Effector CD8-positive, alpha-beta T cell (primary cell): Measurements from ENCODE around the gene CHCHD3.
"Not testable (repeated sequence)": the region's sequence is repeated elsewhere in the genome, so short reads cannot be mapped to it uniquely, and the experiment has no call there.

Source experiments
- DNase-seq: peaks from one replicate; lab custom pipeline; 2025; lab: John Stamatoyannopoulos, UW

The CHCHD3 gene

GRCh38 chr7:132904209-132904608, 177.7 kb downstream of the CHCHD3 start:
- DNase-seq: no peak

GRCh38 chr7:132902294-132902693, 179.6 kb downstream of the CHCHD3 start:
- DNase-seq: not testable (repeated sequence)

GRCh38 chr7:132901241-132901640, 180.6 kb downstream of the CHCHD3 start:
- no peak for DNase-seq

- DNase-seq: no peak
Measured at GRCh38 chr7:132899833-132900232, 182.1 kb downstream of the CHCHD3 start.

GRCh38 chr7:132898641-132899175, 183.2 kb downstream of the CHCHD3 start:
- DNase-seq: not testable (repeated sequence)

- DNase-seq: no peak
Measured at GRCh38 chr7:132897093-132897687, 184.7 kb downstream of the CHCHD3 start.

- DNase-seq: no peak
Measured at GRCh38 chr7:132895231-132895630, 186.7 kb downstream of the CHCHD3 start.

GRCh38 chr7:132893560-132893959, 188.3 kb downstream of the CHCHD3 start:
- DNase-seq: no peak

GRCh38 chr7:132892744-132893143, 189.1 kb downstream of the CHCHD3 start:
- DNase-seq: not testable (repeated sequence)

- DNase-seq: no peak
Measured at GRCh38 chr7:132891554-132891953, 190.3 kb downstream of the CHCHD3 start.

GRCh38 chr7:132882714-132883428, 199.0 kb downstream of the CHCHD3 start:
- no peak for DNase-seq

- DNase-seq: no peak
Measured at GRCh38 chr7:132881317-132881716, 200.6 kb downstream of the CHCHD3 start.

- DNase-seq: no peak
Measured at GRCh38 chr7:132879579-132879978, 202.3 kb downstream of the CHCHD3 start.

- DNase-seq: no peak
Measured at GRCh38 chr7:132878204-132878919, 203.5 kb downstream of the CHCHD3 start.

GRCh38 chr7:132877573-132877972, 204.3 kb downstream of the CHCHD3 start:
- no peak for DNase-seq

- DNase-seq: no peak
Measured at GRCh38 chr7:132876576-132876975, 205.3 kb downstream of the CHCHD3 start.

GRCh38 chr7:132872034-132872433, 209.9 kb downstream of the CHCHD3 start:
- DNase-seq: no peak

- DNase-seq: no peak
Measured at GRCh38 chr7:132871419-132871818, 210.5 kb downstream of the CHCHD3 start.

GRCh38 chr7:132869166-132869861, 212.6 kb downstream of the CHCHD3 start:
- DNase-seq: no peak

- DNase-seq: no peak
Measured at GRCh38 chr7:132866551-132866950, 215.3 kb downstream of the CHCHD3 start.

- DNase-seq: no peak
Measured at GRCh38 chr7:132866144-132866531, 215.8 kb downstream of the CHCHD3 start.
